GM12878 (cell line): ENCODE measurements around the gene WASF2. TPM values are rescaled to one million over a fixed set of nuclear protein-coding genes. Genes with fewer than 3 reads are reported as not detected.

ENCODE experiments used
- ATAC-seq: fragments of 200-7000 bp; cut with Tn5 transposase; 3 replicates; pipeline ENCODE4 v1.9.1; 2020; ENCODE audit warnings: mild to moderate bottlenecking, moderate library complexity
- BruUV-seq: library from RNA; stranded (reverse); fragments of 400-500 nt; replicated peaks from 2 replicates; lab custom pipeline; 2021; lab: Mats Ljungman, UMichigan
- CTCF ChIA-PET: fragments of 300-600 bp; sonication (Branson Sonifier 250); formaldehyde crosslinking; extraction: SDS; loops from one replicate; lab custom pipeline; 2021; ENCODE audit warnings: inconsistent platforms; lab: Yijun Ruan, JAX
- POLR2A ChIA-PET: fragments of 350-600 bp; formaldehyde crosslinking; extraction: SDS; loops from one replicate; lab custom pipeline; 2021; ENCODE audit warnings: inconsistent platforms; lab: Charles Lee
- RAD21 ChIA-PET: fragments of 300-600 bp; sonication (Branson Sonifier 250); formaldehyde crosslinking; loops from one replicate; lab custom pipeline; 2023; ENCODE audit warnings: antibody characterized with exemption; ENCODE audit not compliant: unreplicated experiment; lab: Charles Lee
- SMC1A ChIA-PET: fragments of 300-600 bp; sonication (Branson Sonifier 250); formaldehyde crosslinking; loops from one replicate; lab custom pipeline; 2023; ENCODE audit not compliant: unreplicated experiment, uncharacterized antibody; lab: Charles Lee
- DNase-seq: peaks from one replicate; pipeline ENCODE4 v3.0.0-alpha.2; 2011; ENCODE audit warnings: low read depth, low spot score
- FAIRE-seq: peaks from 3 replicates; lab custom pipeline; 2011; peaks lifted over from hg19 to GRCh38; lab: Jason Lieb, UNC
- H2AFZ ChIP-seq: 2 replicates; pipeline ENCODE4 v1.6.0; 2011; ENCODE audit warnings: low read depth, low read length, control low read depth; ENCODE audit not compliant: control insufficient read depth
- H3K27ac ChIP-seq: 2 replicates; pipeline ENCODE4 v1.5.1; 2011; ENCODE audit warnings: control low read depth; ENCODE audit not compliant: control insufficient read depth, insufficient read depth
- H3K27me3 ChIP-seq, 2 experiments: replicated peaks in 1 of 2; 2 replicates each; pipeline versions ENCODE4 v1.6.0 to v1.6.1; 2011; ENCODE audit warnings: low read length in 1 of 2; ENCODE audit not compliant: control insufficient read depth in 2 of 2, insufficient read depth in 2 of 2
- H3K36me3 ChIP-seq, 2 experiments: 2 replicates each; pipeline ENCODE4 v1.5.1; 2011; ENCODE audit warnings: low read length in 1 of 2; ENCODE audit not compliant: control insufficient read depth in 2 of 2, insufficient read depth in 2 of 2
- H3K4me1 ChIP-seq: 2 replicates; pipeline ENCODE4 v1.6.1; 2011; ENCODE audit warnings: mild to moderate bottlenecking, low read length, moderate library complexity, mixed read lengths; ENCODE audit not compliant: control insufficient read depth, insufficient read depth
- H3K4me2 ChIP-seq: 2 replicates; pipeline ENCODE4 v1.6.0; 2011; ENCODE audit warnings: control low read depth; ENCODE audit not compliant: control insufficient read depth, insufficient read depth
- H3K4me3 ChIP-seq: fragments of 200-600 bp; sonication (generic); 2 replicates; pipeline ENCODE4 v1.5.1; 2016
- H3K79me2 ChIP-seq: 2 replicates; pipeline ENCODE4 v1.6.0; 2011; ENCODE audit warnings: low read length; ENCODE audit not compliant: control insufficient read depth, insufficient read depth
- H3K9ac ChIP-seq: 2 replicates; pipeline ENCODE4 v1.8.0; 2011; ENCODE audit warnings: low read length, control low read depth, mixed read lengths; ENCODE audit not compliant: control insufficient read depth, insufficient read depth
- H3K9me3 ChIP-seq: replicated peaks from 3 replicates; pipeline ENCODE4 v1.5.1; 2011; ENCODE audit warnings: mild to moderate bottlenecking, low read length; ENCODE audit not compliant: control insufficient read depth, insufficient read depth
- H4K20me1 ChIP-seq: 2 replicates; pipeline ENCODE4 v1.6.0; 2011; ENCODE audit not compliant: control insufficient read depth, insufficient read depth
- CBFB ChIP-seq: IDR thresholded peaks from 2 replicates; pipeline ENCODE4 v1.6.1; 2016; ENCODE audit warnings: antibody characterized with exemption, low read depth
- CHD1 ChIP-seq: IDR thresholded peaks from 2 replicates; pipeline ENCODE4 v1.6.1; 2012; ENCODE audit warnings: low read depth, low read length, improper control_type of control experiment
- EZH2 ChIP-seq: IDR thresholded peaks from 2 replicates; pipeline ENCODE4 v1.6.1; 2012; ENCODE audit warnings: low read depth, mild to moderate bottlenecking, control low read depth, inconsistent platforms, low read length, borderline replicate concordance; ENCODE audit not compliant: control insufficient read depth
- JUNB ChIP-seq: IDR thresholded peaks from 2 replicates; pipeline ENCODE4 v1.6.1; 2016; ENCODE audit warnings: antibody characterized with exemption, mild to moderate bottlenecking
- MYB ChIP-seq: fragments of 150-350 bp; IDR thresholded peaks from 2 replicates; pipeline ENCODE4 v1.6.1; 2014; ENCODE audit warnings: mild to moderate bottlenecking, low read depth, low read length, borderline replicate concordance
- ZNF24 ChIP-seq: fragments of 450-650 bp; IDR thresholded peaks from 2 replicates; pipeline ENCODE4 v1.6.1; 2017; ENCODE audit warnings: antibody characterized with exemption, mild to moderate bottlenecking
- WGBS: methylation state at CpG from one replicate; pipeline ENCODE4 v1.1.6; 2016; ENCODE audit warnings: low lambda C conversion rate; ENCODE audit not compliant: insufficient replicate concordance, insufficient coverage; ENCODE audit errors: missing lambda C conversion rate; 5-methylcytosine and 5-hydroxymethylcytosine counted together
- in situ Hi-C: fragments of 300-500 bp; cut with MboI; formaldehyde crosslinking; loops from 9 replicates; pipeline ENCODE4 v1.14.3; 2018; ENCODE audit warnings: mixed read lengths
- intact Hi-C: fragments of 100-400 bp; cut with micrococcal nuclease; formaldehyde crosslinking; loops from one replicate; pipeline ENCODE4 v1.14.2; 2022; ENCODE audit not compliant: unreplicated experiment
- polyA plus RNA-seq, 11 experiments: library from polyadenylated mRNA; depleted of rRNA in 4 of 11; unstranded in 6 of 11; stranded (reverse) in 5 of 11; fragments of >200 nt; fragmentation: Nextera tagmentation in 4 of 11; fragmentation: Illumina TruSeq in 1 of 11; extraction: Ambion mirVana in 4 of 11; extraction: Trizol in 1 of 11; gene quantifications; 1 replicate in 1 of 11; 2 replicates in 10 of 11; pipeline versions ENCODE4 v1.2.1 to v1.2.3, GENCODE V29; 2011 to 2016; ENCODE audit warnings: inconsistent platforms in 2 of 11, missing spikeins in 2 of 11, low read depth in 1 of 11
- total RNA-seq, 4 experiments: library from RNA; depleted of rRNA in 3 of 4; stranded (reverse); fragments of >200 nt in 3 of 4; fragmentation: Illumina TruSeq in 1 of 4; extraction: Trizol in 1 of 4; gene quantifications; 2 replicates each; pipeline versions ENCODE4 v1.2.1 to v1.2.3, GENCODE V29; 2013 to 2021
- TF ChIP-seq, protein P1 (sequence below): fragments of 450-650 bp; formaldehyde crosslinking; IDR thresholded peaks from 2 replicates; pipeline ENCODE4 v1.5.0; 2022; ENCODE audit warnings: mild to moderate bottlenecking, missing genetic modification characterization
- TF ChIP-seq, protein P2 (sequence below): fragments of 450-650 bp; IDR thresholded peaks from 2 replicates; pipeline ENCODE4 v1.6.1; 2017; ENCODE audit warnings: antibody characterized with exemption, mild to moderate bottlenecking, moderate library complexity
- TF ChIP-seq, protein P3 (sequence below): fragments of 450-650 bp; IDR thresholded peaks from 2 replicates; pipeline ENCODE4 v1.6.1; 2017; ENCODE audit warnings: mild to moderate bottlenecking
- TF ChIP-seq, protein P4 (sequence below): fragments of 150-350 bp; IDR thresholded peaks from 2 replicates; pipeline ENCODE4 v1.6.1; 2014; ENCODE audit warnings: mild to moderate bottlenecking, low read depth, low read length

WASF2 gene
- total and polyA plus RNA-seq, 10 of the 15 experiments (the other 5 are each of a cell fraction or from before 2014, with no cell fraction given): 7.0 to 111 (median 37.1) TPM

DNA sequence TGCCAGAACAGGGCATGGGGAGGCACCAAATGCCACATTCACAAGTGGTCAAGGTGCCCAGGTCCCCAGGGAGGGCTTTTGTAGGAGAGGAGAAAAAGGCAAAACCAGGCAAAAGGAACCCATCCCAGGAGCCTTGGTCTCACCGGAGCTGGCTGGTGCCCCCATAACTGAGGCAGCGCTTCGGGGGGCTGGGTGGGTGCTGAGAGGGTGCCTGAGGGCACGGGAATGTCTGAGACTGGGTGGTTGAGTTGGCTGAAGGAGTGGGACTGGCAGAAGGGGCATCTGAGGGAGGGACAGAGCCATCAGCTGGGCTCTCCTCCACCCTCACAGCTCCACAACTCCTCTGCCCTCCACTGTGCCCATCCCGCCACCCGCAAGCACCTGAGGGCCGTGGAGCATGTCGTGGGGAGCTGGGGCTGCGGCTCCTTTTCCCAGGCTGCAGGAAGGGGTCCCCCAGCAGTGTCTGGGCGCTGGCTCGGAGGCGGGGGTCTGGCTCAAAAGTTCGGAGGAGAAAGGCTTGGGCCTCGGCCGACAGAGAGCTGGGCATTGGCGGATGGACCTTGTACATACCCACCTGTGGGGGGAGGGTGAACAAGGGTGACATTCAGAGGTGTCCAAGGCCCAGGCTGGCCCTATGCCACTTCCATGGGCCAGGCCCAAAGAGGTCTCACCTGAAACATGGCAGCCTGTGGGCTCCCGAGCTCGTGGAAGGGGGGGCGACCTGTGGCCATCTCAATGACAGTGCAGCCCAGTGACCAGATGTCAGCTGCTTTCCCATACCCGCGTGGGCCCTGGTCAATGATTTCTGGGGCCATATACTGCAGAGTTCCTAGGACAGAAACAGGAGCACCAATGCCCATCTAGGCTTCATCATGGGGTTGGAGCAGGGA lies 131.7 kb downstream of the WASF2 start:
- no peaks in the 10 kb centered on the region for H3K79me2 ChIP-seq
- no peak overlapping the region for H3K9ac ChIP-seq
- POLR2A ChIA-PET: no interaction called here
- SMC1A ChIA-PET: interaction anchor here (0.8 to 2.0 kb wide), 7 partner anchors 26 to 254 kb away, joined by 3 to 16 read pairs (median 4); no protein-coding TSS in a partner anchor
- intact Hi-C loops (no loop called here), in situ Hi-C loops (no loop called here)
- H3K4me2 ChIP-seq: no peak overlapping the region
- DNase-seq: no peak
- H3K4me1 ChIP-seq: peaks cover 13% of the 10 kb centered on the region
- FAIRE-seq: no peak
- H3K9me3 ChIP-seq: no peaks in the 10 kb centered on the region
- no peaks in the 10 kb centered on the region; a peak in 1 of 4 replicates for H3K27me3 ChIP-seq
- H4K20me1 ChIP-seq: no peaks in the 10 kb centered on the region
- no peak overlapping the region for H2AFZ ChIP-seq
- CTCF ChIA-PET: interaction anchor here (0.8 to 8.7 kb wide), 25 partner anchors 9 to 305 kb away, joined by 3 to 126 read pairs (median 5); partner anchors contain the start of genes AHDC1, GPR3, MAP3K6 and SYTL1
- no peak overlapping the region for H3K27ac ChIP-seq
- ATAC-seq: no peak
- no TSS peak for BruUV-seq
- 48% methylated on average over 20 of the region's 21 CpGs for WGBS
- H3K36me3 ChIP-seq: no peaks in the 10 kb centered on the region
- RAD21 ChIA-PET: interaction anchor here (1.3 to 3.1 kb wide), 4 partner anchors 8 to 62 kb away, joined by 4 to 16 read pairs (median 6); partner anchors contain the start of gene MAP3K6
- TF ChIP-seq CBFB: no peak
- TF ChIP-seq EZH2: no peak
- TF ChIP-seq ZNF24: no peak
- TF ChIP-seq, protein P1, sequence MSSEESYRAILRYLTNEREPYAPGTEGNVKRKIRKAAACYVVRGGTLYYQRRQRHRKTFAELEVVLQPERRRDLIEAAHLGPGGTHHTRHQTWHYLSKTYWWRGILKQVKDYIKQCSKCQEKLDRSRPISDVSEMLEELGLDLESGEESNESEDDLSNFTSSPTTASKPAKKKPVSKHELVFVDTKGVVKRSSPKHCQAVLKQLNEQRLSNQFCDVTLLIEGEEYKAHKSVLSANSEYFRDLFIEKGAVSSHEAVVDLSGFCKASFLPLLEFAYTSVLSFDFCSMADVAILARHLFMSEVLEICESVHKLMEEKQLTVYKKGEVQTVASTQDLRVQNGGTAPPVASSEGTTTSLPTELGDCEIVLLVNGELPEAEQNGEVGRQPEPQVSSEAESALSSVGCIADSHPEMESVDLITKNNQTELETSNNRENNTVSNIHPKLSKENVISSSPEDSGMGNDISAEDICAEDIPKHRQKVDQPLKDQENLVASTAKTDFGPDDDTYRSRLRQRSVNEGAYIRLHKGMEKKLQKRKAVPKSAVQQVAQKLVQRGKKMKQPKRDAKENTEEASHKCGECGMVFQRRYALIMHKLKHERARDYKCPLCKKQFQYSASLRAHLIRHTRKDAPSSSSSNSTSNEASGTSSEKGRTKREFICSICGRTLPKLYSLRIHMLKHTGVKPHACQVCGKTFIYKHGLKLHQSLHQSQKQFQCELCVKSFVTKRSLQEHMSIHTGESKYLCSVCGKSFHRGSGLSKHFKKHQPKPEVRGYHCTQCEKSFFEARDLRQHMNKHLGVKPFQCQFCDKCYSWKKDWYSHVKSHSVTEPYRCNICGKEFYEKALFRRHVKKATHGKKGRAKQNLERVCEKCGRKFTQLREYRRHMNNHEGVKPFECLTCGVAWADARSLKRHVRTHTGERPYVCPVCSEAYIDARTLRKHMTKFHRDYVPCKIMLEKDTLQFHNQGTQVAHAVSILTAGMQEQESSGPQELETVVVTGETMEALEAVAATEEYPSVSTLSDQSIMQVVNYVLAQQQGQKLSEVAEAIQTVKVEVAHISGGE (CRISPR knock-in tag): no peak
- no peak for TF ChIP-seq CHD1
- TF ChIP-seq, protein P2, sequence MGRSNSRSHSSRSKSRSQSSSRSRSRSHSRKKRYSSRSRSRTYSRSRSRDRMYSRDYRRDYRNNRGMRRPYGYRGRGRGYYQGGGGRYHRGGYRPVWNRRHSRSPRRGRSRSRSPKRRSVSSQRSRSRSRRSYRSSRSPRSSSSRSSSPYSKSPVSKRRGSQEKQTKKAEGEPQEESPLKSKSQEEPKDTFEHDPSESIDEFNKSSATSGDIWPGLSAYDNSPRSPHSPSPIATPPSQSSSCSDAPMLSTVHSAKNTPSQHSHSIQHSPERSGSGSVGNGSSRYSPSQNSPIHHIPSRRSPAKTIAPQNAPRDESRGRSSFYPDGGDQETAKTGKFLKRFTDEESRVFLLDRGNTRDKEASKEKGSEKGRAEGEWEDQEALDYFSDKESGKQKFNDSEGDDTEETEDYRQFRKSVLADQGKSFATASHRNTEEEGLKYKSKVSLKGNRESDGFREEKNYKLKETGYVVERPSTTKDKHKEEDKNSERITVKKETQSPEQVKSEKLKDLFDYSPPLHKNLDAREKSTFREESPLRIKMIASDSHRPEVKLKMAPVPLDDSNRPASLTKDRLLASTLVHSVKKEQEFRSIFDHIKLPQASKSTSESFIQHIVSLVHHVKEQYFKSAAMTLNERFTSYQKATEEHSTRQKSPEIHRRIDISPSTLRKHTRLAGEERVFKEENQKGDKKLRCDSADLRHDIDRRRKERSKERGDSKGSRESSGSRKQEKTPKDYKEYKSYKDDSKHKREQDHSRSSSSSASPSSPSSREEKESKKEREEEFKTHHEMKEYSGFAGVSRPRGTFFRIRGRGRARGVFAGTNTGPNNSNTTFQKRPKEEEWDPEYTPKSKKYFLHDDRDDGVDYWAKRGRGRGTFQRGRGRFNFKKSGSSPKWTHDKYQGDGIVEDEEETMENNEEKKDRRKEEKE: no peak
- TF ChIP-seq, protein P3, sequence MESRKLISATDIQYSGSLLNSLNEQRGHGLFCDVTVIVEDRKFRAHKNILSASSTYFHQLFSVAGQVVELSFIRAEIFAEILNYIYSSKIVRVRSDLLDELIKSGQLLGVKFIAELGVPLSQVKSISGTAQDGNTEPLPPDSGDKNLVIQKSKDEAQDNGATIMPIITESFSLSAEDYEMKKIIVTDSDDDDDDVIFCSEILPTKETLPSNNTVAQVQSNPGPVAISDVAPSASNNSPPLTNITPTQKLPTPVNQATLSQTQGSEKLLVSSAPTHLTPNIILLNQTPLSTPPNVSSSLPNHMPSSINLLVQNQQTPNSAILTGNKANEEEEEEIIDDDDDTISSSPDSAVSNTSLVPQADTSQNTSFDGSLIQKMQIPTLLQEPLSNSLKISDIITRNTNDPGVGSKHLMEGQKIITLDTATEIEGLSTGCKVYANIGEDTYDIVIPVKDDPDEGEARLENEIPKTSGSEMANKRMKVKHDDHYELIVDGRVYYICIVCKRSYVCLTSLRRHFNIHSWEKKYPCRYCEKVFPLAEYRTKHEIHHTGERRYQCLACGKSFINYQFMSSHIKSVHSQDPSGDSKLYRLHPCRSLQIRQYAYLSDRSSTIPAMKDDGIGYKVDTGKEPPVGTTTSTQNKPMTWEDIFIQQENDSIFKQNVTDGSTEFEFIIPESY: no peak
- TF ChIP-seq, protein P4, sequence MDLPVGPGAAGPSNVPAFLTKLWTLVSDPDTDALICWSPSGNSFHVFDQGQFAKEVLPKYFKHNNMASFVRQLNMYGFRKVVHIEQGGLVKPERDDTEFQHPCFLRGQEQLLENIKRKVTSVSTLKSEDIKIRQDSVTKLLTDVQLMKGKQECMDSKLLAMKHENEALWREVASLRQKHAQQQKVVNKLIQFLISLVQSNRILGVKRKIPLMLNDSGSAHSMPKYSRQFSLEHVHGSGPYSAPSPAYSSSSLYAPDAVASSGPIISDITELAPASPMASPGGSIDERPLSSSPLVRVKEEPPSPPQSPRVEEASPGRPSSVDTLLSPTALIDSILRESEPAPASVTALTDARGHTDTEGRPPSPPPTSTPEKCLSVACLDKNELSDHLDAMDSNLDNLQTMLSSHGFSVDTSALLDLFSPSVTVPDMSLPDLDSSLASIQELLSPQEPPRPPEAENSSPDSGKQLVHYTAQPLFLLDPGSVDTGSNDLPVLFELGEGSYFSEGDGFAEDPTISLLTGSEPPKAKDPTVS: no peak
- no peak for TF ChIP-seq JUNB
- no peak for TF ChIP-seq MYB
- TF ChIP-seq, all 136 proteins: peak for 0
- H3K4me3 ChIP-seq: no peak overlapping the region
